ENCODE results near the gene RSPH6A. TPM values are rescaled to one million over a fixed set of nuclear protein-coding genes. Genes with fewer than 3 reads are reported as not detected.

Gene RSPH6A
- total and polyA plus RNA-seq, 2 experiments from 2014 or later = not detected

- H4K20me1 ChIP-seq (ENCODE audit: insufficient read depth, poor library complexity, severe bottlenecking) = peaks cover 6% of the 10 kb centered on the region
- H2AFZ ChIP-seq = no peak overlapping the region
- H3K79me2 ChIP-seq = no peaks in the 10 kb centered on the region
- H3K4me3 ChIP-seq = no peak overlapping the region
- no peaks in the 10 kb centered on the region for H3K36me3 ChIP-seq (replicated peaks; ENCODE audit: insufficient read depth, low read depth)
- H3K4me2 ChIP-seq = no peak overlapping the region
- DNase-seq (ENCODE audit: low spot score) = no peak
- peaks cover 18% of the 10 kb centered on the region for H3K4me1 ChIP-seq (ENCODE audit: insufficient read depth)
- H3K27me3 ChIP-seq = no peaks in the 10 kb centered on the region
- H3K27ac ChIP-seq = no peak overlapping the region
- no peak for TF ChIP-seq EZH2phosphoT487 (IDR thresholded peaks at IDR 0.05; ENCODE audit: low read depth, severe bottlenecking, unreplicated experiment)
- no peak for TF ChIP-seq CTCF (IDR thresholded peaks at IDR 0.05; ENCODE audit: poor library complexity)
- TF ChIP-seq EZH2 (IDR thresholded peaks at IDR 0.05; ENCODE audit: borderline replicate concordance) = no peak
- no peaks in the 10 kb centered on the region for H3K9me2 ChIP-seq (replicated peaks; ENCODE audit: insufficient read depth)
- 96% methylated on average over 34 of the region's 34 CpGs for WGBS (ENCODE audit: low lambda C conversion rate, missing lambda C conversion rate)
- no peaks in the 10 kb centered on the region for H3K9me3 ChIP-seq (ENCODE audit: low read depth)
These were observed 37.6 kb downstream of the RSPH6A start for GRCh38 chr19:45777395-45777961.

GRCh38 chr19:45774765-45775164, 40.3 kb downstream of the RSPH6A start:
- Histone ChIP-seq H3K27me3 (no peaks in the 10 kb centered on the region), H3K4me1 (ENCODE audit: insufficient read depth) (peaks cover 6% of the 10 kb centered on the region), H4K20me1 (ENCODE audit: insufficient read depth, poor library complexity, severe bottlenecking) (peaks cover 3% of the 10 kb centered on the region), H3K9me2 (replicated peaks; ENCODE audit: insufficient read depth) (no peaks in the 10 kb centered on the region), H3K79me2 (no peaks in the 10 kb centered on the region), H3K27ac (no peak overlapping the region), H2AFZ (no peak overlapping the region), H3K9me3 (ENCODE audit: low read depth) (no peaks in the 10 kb centered on the region), H3K36me3 (replicated peaks; ENCODE audit: insufficient read depth, low read depth) (no peaks in the 10 kb centered on the region), H3K4me3 (no peak overlapping the region), H3K4me2 (no peak overlapping the region)
- TF ChIP-seq CTCF (IDR thresholded peaks at IDR 0.05; ENCODE audit: poor library complexity) (no peak), EZH2phosphoT487 (IDR thresholded peaks at IDR 0.05; ENCODE audit: low read depth, severe bottlenecking, unreplicated experiment) (no peak), EZH2 (IDR thresholded peaks at IDR 0.05; ENCODE audit: borderline replicate concordance) (no peak)
- 82% methylated on average over 9 of the region's 9 CpGs for WGBS (ENCODE audit: low lambda C conversion rate, missing lambda C conversion rate)
- no peak for DNase-seq (ENCODE audit: low spot score)

GRCh38 chr19:45773384-45773783, 41.7 kb downstream of the RSPH6A start:
- no peak for TF ChIP-seq EZH2phosphoT487 (IDR thresholded peaks at IDR 0.05; ENCODE audit: low read depth, severe bottlenecking, unreplicated experiment)
- no peak for TF ChIP-seq EZH2 (IDR thresholded peaks at IDR 0.05; ENCODE audit: borderline replicate concordance)
- no peak for TF ChIP-seq CTCF (IDR thresholded peaks at IDR 0.05; ENCODE audit: poor library complexity)
- H3K4me2 ChIP-seq = no peak overlapping the region
- no peak overlapping the region for H3K27ac ChIP-seq
- no peaks in the 10 kb centered on the region for H3K9me2 ChIP-seq (replicated peaks; ENCODE audit: insufficient read depth)
- no peaks in the 10 kb centered on the region for H3K79me2 ChIP-seq
- WGBS (ENCODE audit: low lambda C conversion rate, missing lambda C conversion rate) = 64% methylated on average over 2 of the region's 2 CpGs
- peaks cover 3% of the 10 kb centered on the region for H3K4me1 ChIP-seq (ENCODE audit: insufficient read depth)
- no peak overlapping the region for H2AFZ ChIP-seq
- H3K36me3 ChIP-seq (replicated peaks; ENCODE audit: insufficient read depth, low read depth) = no peaks in the 10 kb centered on the region
- DNase-seq (ENCODE audit: low spot score) = no peak
- H3K9me3 ChIP-seq (ENCODE audit: low read depth) = no peaks in the 10 kb centered on the region
- no peak overlapping the region for H3K4me3 ChIP-seq
- no peaks in the 10 kb centered on the region for H3K27me3 ChIP-seq
- no peaks in the 10 kb centered on the region for H4K20me1 ChIP-seq (ENCODE audit: insufficient read depth, poor library complexity, severe bottlenecking)

All from hepatocyte (in vitro differentiated cells).